MM.1S (cell line): ENCODE measurements around the gene TBC1D8.

Experiments
- EZH2 ChIP-seq: fragments of 300-600 bp; sonication (generic); optimal IDR thresholded peaks from 2 replicates; pipeline ENCODE3; 2017; ENCODE audit warnings: low read depth, mild to moderate bottlenecking, antibody characterized with exemption, low read length, mixed read lengths
- TF ChIP-seq, protein P1 (sequence below): fragments of 300-600 bp; sonication (generic); IDR thresholded peaks from 2 replicates; pipeline ENCODE4 v1.5.1; 2016; ENCODE audit warnings: antibody characterized with exemption, low read length, mixed read lengths

GRCh38 chr2:101185085-101185484 is 33.9 kb upstream of the TBC1D8 start:
- TF ChIP-seq, protein P1, sequence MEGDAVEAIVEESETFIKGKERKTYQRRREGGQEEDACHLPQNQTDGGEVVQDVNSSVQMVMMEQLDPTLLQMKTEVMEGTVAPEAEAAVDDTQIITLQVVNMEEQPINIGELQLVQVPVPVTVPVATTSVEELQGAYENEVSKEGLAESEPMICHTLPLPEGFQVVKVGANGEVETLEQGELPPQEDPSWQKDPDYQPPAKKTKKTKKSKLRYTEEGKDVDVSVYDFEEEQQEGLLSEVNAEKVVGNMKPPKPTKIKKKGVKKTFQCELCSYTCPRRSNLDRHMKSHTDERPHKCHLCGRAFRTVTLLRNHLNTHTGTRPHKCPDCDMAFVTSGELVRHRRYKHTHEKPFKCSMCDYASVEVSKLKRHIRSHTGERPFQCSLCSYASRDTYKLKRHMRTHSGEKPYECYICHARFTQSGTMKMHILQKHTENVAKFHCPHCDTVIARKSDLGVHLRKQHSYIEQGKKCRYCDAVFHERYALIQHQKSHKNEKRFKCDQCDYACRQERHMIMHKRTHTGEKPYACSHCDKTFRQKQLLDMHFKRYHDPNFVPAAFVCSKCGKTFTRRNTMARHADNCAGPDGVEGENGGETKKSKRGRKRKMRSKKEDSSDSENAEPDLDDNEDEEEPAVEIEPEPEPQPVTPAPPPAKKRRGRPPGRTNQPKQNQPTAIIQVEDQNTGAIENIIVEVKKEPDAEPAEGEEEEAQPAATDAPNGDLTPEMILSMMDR: no peak
- no peak for TF ChIP-seq EZH2
